ENCODE data around the gene GRB7. TPM values are rescaled to one million over a fixed set of nuclear protein-coding genes. Genes with fewer than 3 reads are reported as not detected.

The GRB7 gene
- total and polyA plus RNA-seq, 9 of the 15 experiments (the other 6 are each of a cell fraction or from before 2014, with no cell fraction given) = 0.04 to 6.2 (median 2.2) TPM

- ATAC-seq (no peak), FAIRE-seq (no peak), DNase-seq (ENCODE audit: extremely low read depth in 1 of 4, low spot score in 3 of 4) (no peak)
- intact Hi-C loops (cut with micrococcal nuclease) (no loop called here), in situ Hi-C loops (cut with MboI) (no loop called here)
- ChIA-PET CTCF (ENCODE audit: low intra/inter-chr PET ratio) (no interaction called here), POLR2A (interaction anchor here (1.5 kb wide), 1 partner anchor 9 kb away, joined by 5 read pairs; no protein-coding TSS in a partner anchor)
- no peaks in the 10 kb centered on the region for H3K9me1 ChIP-seq (ENCODE audit: control insufficient read depth, insufficient read depth, low read length)
- no peak overlapping the region for H2AFZ ChIP-seq (ENCODE audit: low read depth, low read length)
- H3K4me3 ChIP-seq = no peak overlapping the region
- no peak overlapping the region; a peak in 1 of 4 replicates for H3K9ac ChIP-seq (ENCODE audit: insufficient read depth in 1 of 2, low read depth in 2 of 2, low read length in 2 of 2)
- H3K9me3 ChIP-seq (replicated peaks; ENCODE audit: control insufficient read depth, insufficient read depth, low read depth, low read length) = no peaks in the 10 kb centered on the region
- no peaks in the 10 kb centered on the region for H3K79me2 ChIP-seq (ENCODE audit: control insufficient read depth, insufficient read depth, low read length)
- no peak overlapping the region for H3K4me2 ChIP-seq (ENCODE audit: insufficient read depth, low read length)
- H3K27ac ChIP-seq (ENCODE audit: extremely low read depth, low read depth, low read length) = no peak overlapping the region
- TF ChIP-seq ZBTB9 (CRISPR knock-in tag; IDR thresholded peaks at IDR 0.05) = no peak
- no peak for TF ChIP-seq SETDB1 (IDR thresholded peaks at IDR 0.05; ENCODE audit: low read length)
- no peak for TF ChIP-seq ATF1 (CRISPR knock-in tag; IDR thresholded peaks at IDR 0.05)
- no peak for TF ChIP-seq ATF1 (tag; IDR thresholded peaks at IDR 0.05)
- no peak for TF ChIP-seq ZNF140 (CRISPR knock-in tag; IDR thresholded peaks at IDR 0.05)
- no peak for TF ChIP-seq NR2F6 (CRISPR knock-in tag; IDR thresholded peaks at IDR 0.05)
- TF ChIP-seq U2AF1 (optimal IDR thresholded peaks at IDR 0.05; ENCODE audit: low read depth, low read length) = no peak
- WGBS (ENCODE audit: insufficient coverage, low coverage, missing lambda C conversion rate) = 53% methylated on average over 4 of the region's 7 CpGs
- no TSS peak for BruUV-seq (replicated peaks)
- H3K36me3 ChIP-seq (ENCODE audit: control insufficient read depth, insufficient read depth, low read length) = no peaks in the 10 kb centered on the region
- H3K27me3 ChIP-seq (ENCODE audit: control insufficient read depth in 2 of 2, insufficient read depth in 2 of 2, low read length in 2 of 2) = no peaks in the 10 kb centered on the region
- H3K4me1 ChIP-seq (replicated peaks in 1 of 2; ENCODE audit: control insufficient read depth in 2 of 2, insufficient read depth in 2 of 2, low read length in 2 of 2) = peaks cover 5 to 29% of the 10 kb centered on the region in 2 experiments; a peak in 4 of 5 replicates
- H4K20me1 ChIP-seq (replicated peaks; ENCODE audit: control insufficient read depth, insufficient read depth, low read length) = no peaks in the 10 kb centered on the region
Observed at GRCh38 chr17:39719563-39720355, 18.0 kb upstream of the GRB7 start.

Data from K562 (cell line).